ENCODE measurements around the gene RHOT2. TPM values are rescaled to one million over a fixed set of nuclear protein-coding genes. Genes with fewer than 3 reads are reported as not detected.
A peak's percentile ranks its signal among the peaks of the same experiment; 100 is the strongest.

RHOT2 gene
- total and polyA plus RNA-seq, 9 donors: 11.6 to 100 (median 80.6) TPM

- H3K4me1 ChIP-seq (ENCODE audit: insufficient read depth): peaks cover 5% of the 10 kb centered on the region
- H3K27ac ChIP-seq: no peak overlapping the region
- intact Hi-C loops (cut with DNase I): loop anchor here in 2 of 4 donors (5.0 to 10.0 kb wide), 3 partner anchors 79 to 277 kb away; partner anchors contain the start of gene PGAP6 (in 1 of the 2)
- WGBS, 3 donors: 46 to 51% (median 48%) methylated on average over 29 to 35 of the region's 35 CpGs
- H3K27me3 ChIP-seq: no peaks in the 10 kb centered on the region
- peak in 1 of 5 donors; percentile 60 for DNase-seq
- H3K9me3 ChIP-seq: no peaks in the 10 kb centered on the region
- no peak overlapping the region for H3K4me3 ChIP-seq
- TF ChIP-seq POLR2A (IDR thresholded peaks at IDR 0.05) (no peak), CTCF (IDR thresholded peaks at IDR 0.05) (peak in 1 of 3 donors; percentile 62)
- H3K36me3 ChIP-seq: no peaks in the 10 kb centered on the region
These were observed 6.6 kb upstream of the RHOT2 start for GRCh38 chr16:661184-661821.

GRCh38 chr16:662095-662494 is 5.8 kb upstream of the RHOT2 start:
- Histone ChIP-seq H3K27ac (no peak overlapping the region), H3K4me3 (no peak overlapping the region), H3K27me3 (no peaks in the 10 kb centered on the region), H3K9me3 (no peaks in the 10 kb centered on the region), H3K4me1 (ENCODE audit: insufficient read depth) (peaks cover 5% of the 10 kb centered on the region), H3K36me3 (no peaks in the 10 kb centered on the region)
- 87 to 89% (median 87%) methylated on average over 15 to 19 of the region's 19 CpGs for WGBS, 3 donors
- intact Hi-C loops (cut with DNase I): loop anchor here in 2 of 4 donors (5.0 to 10.0 kb wide), 3 partner anchors 80 to 277 kb away; partner anchors contain the start of gene PGAP6 (in 1 of the 2)
- peak in 1 of 5 donors; percentile 43 for DNase-seq
- TF ChIP-seq EP300 (IDR thresholded peaks at IDR 0.05) (no peak), CTCF (IDR thresholded peaks at IDR 0.05) (no peak), POLR2A (IDR thresholded peaks at IDR 0.05) (no peak)

- Histone ChIP-seq H3K27ac (no peak overlapping the region), H3K4me3 (no peak overlapping the region), H3K36me3 (no peaks in the 10 kb centered on the region), H3K9me3 (no peaks in the 10 kb centered on the region), H3K27me3 (no peaks in the 10 kb centered on the region), H3K4me1 (ENCODE audit: insufficient read depth) (peaks cover 8% of the 10 kb centered on the region)
- WGBS, 3 donors: 92 to 96% (median 93%) methylated on average over 19 to 21 of the region's 21 CpGs
- intact Hi-C loops (cut with DNase I): loop anchor here in 2 of 4 donors (5.0 to 10.0 kb wide), 3 partner anchors 80 to 278 kb away; partner anchors contain the start of gene PGAP6 (in 1 of the 2)
- DNase-seq: no peak
- no peak for TF ChIP-seq EP300 (IDR thresholded peaks at IDR 0.05)
- no peak for TF ChIP-seq POLR2A (IDR thresholded peaks at IDR 0.05)
- no peak for TF ChIP-seq CTCF (IDR thresholded peaks at IDR 0.05)
These were observed 5.3 kb upstream of the RHOT2 start for GRCh38 chr16:662597-662996.

- 82 to 88% (median 86%) methylated on average over 10 to 13 of the region's 13 CpGs for WGBS, 3 donors
- Histone ChIP-seq H3K9me3 (no peaks in the 10 kb centered on the region), H3K27me3 (no peaks in the 10 kb centered on the region), H3K4me1 (ENCODE audit: insufficient read depth) (peaks cover 12% of the 10 kb centered on the region), H3K27ac (no peak overlapping the region), H3K36me3 (no peaks in the 10 kb centered on the region), H3K4me3 (no peak overlapping the region)
- DNase-seq: no peak
- intact Hi-C loops (cut with DNase I): loop anchor here in 3 of 4 donors (5.0 to 10.0 kb wide), 3 partner anchors 99 to 282 kb away; partner anchors contain the start of genes NHLRC4 (in 1 of the 3), PGAP6 (in 1 of the 3) and PIGQ (in 1 of the 3)
- TF ChIP-seq EP300 (IDR thresholded peaks at IDR 0.05): no peak
- no peak for TF ChIP-seq POLR2A (IDR thresholded peaks at IDR 0.05)
- no peak for TF ChIP-seq CTCF (IDR thresholded peaks at IDR 0.05)
These were observed 1.4 kb upstream of the RHOT2 start for GRCh38 chr16:666572-666971.
